IPS-18a (cell line): ENCODE measurements around the gene TMSB10.

Experiments used
- H3K27ac ChIP-seq: one replicate; pipeline ENCODE4 v1.5.1; 2013; ENCODE audit warnings: low read length
- H3K27me3 ChIP-seq: one replicate; pipeline ENCODE4 v1.6.1; 2013; ENCODE audit warnings: mild to moderate bottlenecking, low read length; ENCODE audit not compliant: control insufficient read depth, insufficient read depth
- H3K36me3 ChIP-seq: one replicate; pipeline ENCODE4 v1.6.1; 2013; ENCODE audit warnings: low read depth, low read length; ENCODE audit not compliant: control insufficient read depth
- H3K4me1 ChIP-seq: one replicate; pipeline ENCODE4 v1.6.1; 2013; ENCODE audit warnings: low read depth, low read length; ENCODE audit not compliant: control insufficient read depth
- H3K4me3 ChIP-seq: one replicate; pipeline ENCODE4 v1.5.1; 2013; ENCODE audit warnings: low read length
- H3K9ac ChIP-seq: one replicate; pipeline ENCODE4 v1.6.1; 2013; ENCODE audit warnings: mild to moderate bottlenecking, low read length, moderate library complexity
- H3K9me3 ChIP-seq: one replicate; pipeline ENCODE4 v1.6.1; 2013; ENCODE audit warnings: low read depth, low read length; ENCODE audit not compliant: control insufficient read depth

TMSB10 gene

DNA sequence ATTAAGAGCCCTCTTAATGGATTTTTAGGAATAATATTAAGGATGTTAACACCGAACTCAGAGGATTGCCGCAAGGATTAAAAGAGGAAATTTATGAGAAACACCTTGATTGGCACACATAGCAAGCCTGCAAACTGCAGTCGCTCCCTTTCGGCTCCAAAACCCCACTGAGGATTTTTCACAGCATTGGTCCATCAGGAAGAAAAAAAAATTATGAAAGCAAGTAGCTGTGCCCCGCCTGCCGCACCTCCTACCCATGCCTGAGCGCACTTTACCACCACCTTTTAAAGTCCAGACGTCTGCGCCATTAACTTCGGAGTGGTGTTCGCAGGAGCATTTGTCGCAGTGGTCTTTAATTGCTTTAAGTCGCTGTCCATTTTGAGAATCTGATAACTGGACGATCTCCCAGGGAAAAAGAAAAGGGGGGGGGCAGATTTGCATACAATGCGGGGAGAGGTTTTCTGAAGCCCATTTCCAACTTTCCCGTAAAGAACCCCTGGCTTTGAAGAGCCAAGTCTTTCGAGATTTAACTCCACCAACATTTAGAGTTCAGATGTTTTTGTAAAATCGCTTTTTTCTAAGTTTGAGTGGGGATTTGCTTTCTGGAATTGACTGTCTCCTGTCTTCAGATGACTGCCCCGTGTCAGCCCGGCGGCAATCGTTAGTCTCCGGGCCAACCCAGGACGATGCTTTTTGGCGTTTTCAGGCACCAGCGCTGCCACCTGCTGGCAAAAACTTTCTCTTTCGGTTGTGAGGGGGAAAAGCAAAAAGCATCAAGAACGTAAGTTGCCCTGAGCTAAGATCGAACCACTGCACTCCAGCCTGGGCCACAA, 23.7 kb upstream of the TMSB10 start:
- peak overlapping the region; percentile 62 for H3K4me3 ChIP-seq
- H3K4me1 ChIP-seq, result peaks cover 4% of the 10 kb centered on the region
- H3K36me3 ChIP-seq, result no peaks in the 10 kb centered on the region
- H3K9me3 ChIP-seq, result no peaks in the 10 kb centered on the region
- no peak overlapping the region for H3K27ac ChIP-seq
- peak overlapping the region; percentile 26 for H3K9ac ChIP-seq
- H3K27me3 ChIP-seq, result peaks cover 83% of the 10 kb centered on the region

DNA sequence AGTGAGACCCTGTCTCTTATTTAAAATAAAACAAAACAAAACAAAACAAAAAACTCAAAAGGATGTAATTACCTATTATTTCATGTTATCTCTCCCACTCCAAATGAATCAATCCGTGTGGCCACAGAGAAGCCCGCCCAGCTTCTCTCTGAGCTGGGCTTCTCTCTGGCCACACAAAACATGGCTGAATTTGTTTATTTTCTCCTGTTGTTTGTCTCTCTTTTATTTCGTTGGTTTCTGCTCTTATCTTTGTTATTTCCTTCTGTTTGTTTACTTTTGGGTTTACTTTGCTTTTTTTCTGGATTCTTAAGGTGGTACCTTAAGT, 23.1 kb upstream of the TMSB10 start:
- H3K36me3 ChIP-seq, result no peaks in the 10 kb centered on the region
- peaks cover 4% of the 10 kb centered on the region for H3K4me1 ChIP-seq
- no peak overlapping the region for H3K27ac ChIP-seq
- H3K9me3 ChIP-seq, result no peaks in the 10 kb centered on the region
- peaks cover 77% of the 10 kb centered on the region for H3K27me3 ChIP-seq
- no peak overlapping the region for H3K9ac ChIP-seq
- no peak overlapping the region for H3K4me3 ChIP-seq

DNA sequence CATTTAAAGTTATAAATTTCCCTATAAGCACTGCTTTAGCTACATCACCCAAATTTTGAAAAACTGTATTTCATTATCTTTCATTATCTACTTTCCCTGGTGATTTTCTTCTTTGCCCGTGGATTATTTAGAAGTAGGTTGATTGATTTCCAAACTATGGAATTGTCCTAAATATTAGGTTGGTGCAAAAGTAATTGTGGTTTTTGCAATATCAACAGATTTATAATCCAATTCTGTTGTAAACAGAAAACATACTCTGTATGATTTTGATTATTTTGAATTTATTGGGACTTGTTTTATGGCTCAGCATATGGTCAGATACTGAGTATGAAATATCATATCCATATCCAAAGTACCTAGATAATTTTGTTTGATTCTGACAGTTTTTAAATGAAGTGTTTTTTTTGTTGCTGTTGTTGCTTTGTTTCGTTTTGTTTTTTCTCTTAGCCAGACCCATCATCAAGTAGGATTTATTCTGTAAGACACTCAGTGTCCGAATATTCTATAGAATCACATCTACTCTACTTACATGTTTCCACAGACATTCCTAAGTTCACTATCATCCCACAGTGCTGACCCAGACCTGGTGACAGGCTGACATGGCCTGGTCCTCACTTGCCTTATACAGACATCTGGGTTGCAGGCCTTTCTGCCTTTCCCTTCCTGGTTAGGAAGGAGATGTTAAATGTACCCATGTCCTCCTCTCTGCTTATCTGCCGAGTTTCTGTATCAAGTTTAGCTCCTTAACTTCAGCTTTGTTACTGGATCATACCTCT, 22.5 kb upstream of the TMSB10 start:
- Histone ChIP-seq H3K27ac (no peak overlapping the region), H3K36me3 (no peaks in the 10 kb centered on the region), H3K27me3 (peaks cover 72% of the 10 kb centered on the region), H3K9me3 (no peaks in the 10 kb centered on the region), H3K4me1 (peaks cover 4% of the 10 kb centered on the region), H3K4me3 (no peak overlapping the region), H3K9ac (no peak overlapping the region)

DNA sequence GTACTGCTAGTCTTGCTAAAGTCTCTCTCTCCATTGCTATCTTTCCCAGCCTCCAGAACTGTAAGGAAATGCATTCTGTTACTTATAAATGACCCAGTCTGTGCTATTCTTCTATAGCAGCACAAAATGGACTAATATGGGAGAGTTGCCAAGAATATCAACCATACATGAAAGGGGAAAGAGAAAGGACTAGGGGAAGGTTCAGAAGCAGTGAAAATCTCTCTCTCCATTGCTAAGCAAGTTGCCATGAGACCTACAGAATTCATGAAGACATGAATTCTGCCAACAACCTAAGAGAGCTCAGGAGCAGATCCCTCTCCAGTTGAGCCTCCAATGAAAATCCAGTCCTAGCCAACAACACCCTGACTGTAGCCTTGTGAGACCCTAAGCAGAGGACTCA, 21.0 kb upstream of the TMSB10 start:
- H3K27me3 ChIP-seq, result peaks cover 57% of the 10 kb centered on the region
- peaks cover 4% of the 10 kb centered on the region for H3K4me1 ChIP-seq
- H3K9ac ChIP-seq, result no peak overlapping the region
- no peaks in the 10 kb centered on the region for H3K9me3 ChIP-seq
- H3K27ac ChIP-seq, result no peak overlapping the region
- H3K36me3 ChIP-seq, result no peaks in the 10 kb centered on the region
- no peak overlapping the region for H3K4me3 ChIP-seq

- H3K4me1 ChIP-seq, result peaks cover 2% of the 10 kb centered on the region
Measured at GRCh38 chr2:84885111-84885510, 20.3 kb upstream of the TMSB10 start.

GRCh38 chr2:84886791-84887190, 18.7 kb upstream of the TMSB10 start:
- H3K36me3 ChIP-seq, result no peaks in the 10 kb centered on the region
- H3K27me3 ChIP-seq, result peaks cover 33% of the 10 kb centered on the region
- no peak overlapping the region for H3K9ac ChIP-seq
- H3K4me1 ChIP-seq, result no peaks in the 10 kb centered on the region
- H3K4me3 ChIP-seq, result no peak overlapping the region
- no peaks in the 10 kb centered on the region for H3K9me3 ChIP-seq
- H3K27ac ChIP-seq, result no peak overlapping the region

More at GRCh38 chr2:84885111-84885510, 20.3 kb upstream of the TMSB10 start:
- no peak overlapping the region for H3K9ac ChIP-seq
- peaks cover 50% of the 10 kb centered on the region for H3K27me3 ChIP-seq
- no peaks in the 10 kb centered on the region for H3K36me3 ChIP-seq
- H3K27ac ChIP-seq, result no peak overlapping the region
- no peak overlapping the region for H3K4me3 ChIP-seq
- no peaks in the 10 kb centered on the region for H3K9me3 ChIP-seq

DNA sequence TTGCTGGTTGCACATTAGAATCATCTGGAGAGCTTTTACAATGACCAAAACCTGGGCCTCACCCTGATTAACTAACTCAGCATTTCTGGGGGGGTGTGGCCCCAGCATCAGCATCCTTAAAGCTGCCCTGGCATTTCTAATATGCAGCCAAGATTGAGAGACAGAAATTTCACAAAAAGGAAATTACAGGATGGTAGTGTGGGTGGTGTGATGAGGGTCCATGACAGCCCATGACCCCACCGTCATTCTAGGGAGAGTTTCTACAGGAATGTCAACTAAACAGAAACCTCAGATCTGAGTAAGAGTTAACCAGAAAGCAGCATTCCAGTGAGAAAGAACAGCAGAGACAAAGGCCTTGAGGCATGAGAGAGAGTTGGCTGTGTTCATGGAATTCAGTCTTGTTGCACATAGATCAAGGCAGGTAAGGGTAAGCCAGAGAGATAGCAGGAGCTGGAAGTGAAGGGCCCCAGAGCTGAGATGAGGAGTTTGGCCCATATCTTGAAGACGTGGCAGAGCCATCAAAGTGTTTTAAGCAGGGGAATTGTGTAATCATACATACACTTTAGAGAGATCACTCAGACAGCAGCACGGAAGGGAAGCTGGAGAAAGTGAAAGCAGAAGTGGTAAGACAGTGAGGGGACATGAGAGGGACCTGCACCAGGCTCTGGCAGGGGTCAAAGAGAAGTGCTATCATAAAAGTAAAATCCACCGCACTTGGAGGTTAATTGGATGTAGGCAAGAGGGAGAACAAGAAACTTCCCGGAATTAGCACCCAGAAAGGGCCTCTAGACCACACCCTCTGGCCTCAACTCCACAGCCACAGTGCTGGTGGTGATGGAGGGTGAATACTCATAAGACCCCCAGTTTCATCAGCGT, 16.8 kb upstream of the TMSB10 start:
- no peak overlapping the region for H3K27ac ChIP-seq
- no peaks in the 10 kb centered on the region for H3K36me3 ChIP-seq
- no peak overlapping the region for H3K4me3 ChIP-seq
- H3K9me3 ChIP-seq, result no peaks in the 10 kb centered on the region
- H3K9ac ChIP-seq, result no peak overlapping the region
- H3K4me1 ChIP-seq, result no peaks in the 10 kb centered on the region
- peaks cover 15% of the 10 kb centered on the region for H3K27me3 ChIP-seq

DNA sequence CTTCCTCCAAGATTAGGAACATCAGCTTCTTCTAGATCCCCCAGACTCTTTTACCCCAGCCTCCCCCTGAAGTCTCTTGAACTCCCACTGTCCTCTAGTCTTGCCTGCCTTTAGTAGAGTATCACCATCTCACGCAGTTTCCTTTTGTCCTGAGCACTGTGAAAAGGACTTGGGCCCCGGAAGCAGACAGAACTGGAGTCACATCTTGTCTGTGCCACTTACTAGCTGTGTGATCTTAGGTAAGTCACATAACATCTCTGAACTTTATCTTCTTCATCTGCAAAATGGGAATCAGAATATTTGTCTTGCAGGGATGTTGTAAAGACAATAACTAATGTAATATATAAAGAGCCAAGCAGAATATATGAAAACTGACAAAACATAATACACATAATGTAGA, 16.1 kb upstream of the TMSB10 start:
- H3K27me3 ChIP-seq, result peaks cover 8% of the 10 kb centered on the region
- no peak overlapping the region for H3K27ac ChIP-seq
- H3K4me3 ChIP-seq, result no peak overlapping the region
- H3K36me3 ChIP-seq, result no peaks in the 10 kb centered on the region
- no peak overlapping the region for H3K9ac ChIP-seq
- H3K9me3 ChIP-seq, result no peaks in the 10 kb centered on the region
- H3K4me1 ChIP-seq, result peaks cover 5% of the 10 kb centered on the region

DNA sequence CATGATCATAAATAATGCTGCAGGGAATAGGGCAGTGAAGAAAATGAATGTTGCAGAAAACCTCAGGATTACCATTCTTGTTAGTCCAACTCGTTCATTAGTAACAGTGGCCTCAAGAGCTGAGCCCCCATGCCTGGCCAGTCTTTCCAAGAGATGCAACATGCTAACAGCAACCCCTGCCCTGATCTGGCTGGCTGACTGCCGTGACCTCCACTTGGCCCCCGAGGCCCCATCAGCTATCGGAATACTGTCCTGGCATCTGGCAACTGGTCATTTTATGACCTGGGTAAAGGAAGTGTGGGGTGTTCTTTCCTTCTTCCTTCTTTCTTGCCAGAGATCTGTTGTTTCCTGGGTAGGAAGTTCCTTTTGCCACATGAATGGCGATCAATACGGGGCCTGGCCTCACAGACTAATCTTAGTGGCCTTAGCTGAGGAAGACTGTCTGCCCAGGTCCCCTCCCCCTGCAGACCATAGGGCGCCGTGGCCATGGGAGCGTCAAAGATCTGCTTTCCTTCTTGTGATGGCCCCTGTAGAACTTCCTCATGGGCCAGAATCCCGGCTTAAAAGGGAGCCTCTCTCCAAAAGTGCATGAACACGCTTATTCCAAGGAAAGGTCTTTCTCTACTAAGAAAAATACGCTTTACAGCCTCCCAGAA, 14.0 kb upstream of the TMSB10 start:
- no peak overlapping the region for H3K9ac ChIP-seq
- H3K27ac ChIP-seq, result no peak overlapping the region
- no peak overlapping the region for H3K4me3 ChIP-seq
- peaks cover 12% of the 10 kb centered on the region for H3K4me1 ChIP-seq
- no peaks in the 10 kb centered on the region for H3K36me3 ChIP-seq
- no peaks in the 10 kb centered on the region for H3K27me3 ChIP-seq
- H3K9me3 ChIP-seq, result no peaks in the 10 kb centered on the region

DNA sequence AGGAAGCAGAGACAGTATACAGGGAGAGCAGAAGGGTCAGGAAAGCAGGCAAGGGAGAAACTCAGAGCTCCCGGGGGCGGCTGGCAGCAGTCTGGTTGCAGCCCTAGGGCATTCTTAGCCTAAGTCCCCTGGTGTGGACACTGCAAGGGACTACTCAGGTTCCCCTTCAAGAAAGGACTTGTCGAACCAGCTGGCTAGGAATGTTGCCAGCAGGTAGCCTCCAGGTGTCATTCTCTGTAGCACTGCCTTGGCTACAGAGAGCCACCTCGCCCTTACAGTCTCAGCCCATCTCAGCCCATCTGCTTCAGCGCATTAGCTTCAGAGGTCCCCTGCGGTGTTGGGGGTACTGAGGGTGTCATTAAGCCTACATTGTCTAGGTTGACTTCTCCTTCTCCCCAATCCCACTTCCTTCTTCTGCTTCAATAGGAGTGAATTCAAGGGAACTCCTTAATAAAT, 11.3 kb upstream of the TMSB10 start:
- H3K9ac ChIP-seq, result no peak overlapping the region
- H3K4me3 ChIP-seq, result no peak overlapping the region

More for the DNA sequence above, 11.3 kb upstream of the TMSB10 start:
- Histone ChIP-seq H3K36me3 (no peaks in the 10 kb centered on the region), H3K4me1 (peaks cover 12% of the 10 kb centered on the region), H3K27ac (no peak overlapping the region), H3K9me3 (no peaks in the 10 kb centered on the region), H3K27me3 (no peaks in the 10 kb centered on the region)
